Upper lobe of right lung (tissue), 1 donor: Measurements from ENCODE around the gene DKK3. TPM values are rescaled to one million over a fixed set of nuclear protein-coding genes. Genes with fewer than 3 reads are reported as not detected.

Experiments used
- ATAC-seq: fragments of 200-7000 bp; cut with Tn5 transposase; one replicate; pipeline ENCODE4 v1.9.1; 2020; ENCODE audit warnings: mild to moderate bottlenecking, moderate library complexity
- DNase-seq: peaks from one replicate; pipeline ENCODE4 v3.0.0-alpha.2; 2020
- H3K27ac ChIP-seq: fragments of 200-600 bp; one replicate; pipeline ENCODE4 v1.8.0; 2022
- H3K27me3 ChIP-seq: fragments of 200-600 bp; one replicate; pipeline ENCODE4 v1.8.0; 2022; ENCODE audit warnings: mild to moderate bottlenecking
- H3K36me3 ChIP-seq: fragments of 200-600 bp; one replicate; pipeline ENCODE4 v1.8.0; 2022
- H3K4me1 ChIP-seq: fragments of 200-600 bp; one replicate; pipeline ENCODE4 v1.8.0; 2022
- H3K4me3 ChIP-seq: fragments of 200-600 bp; one replicate; pipeline ENCODE4 v1.8.0; 2022; ENCODE audit warnings: mild to moderate bottlenecking
- H3K9me3 ChIP-seq: fragments of 200-600 bp; one replicate; pipeline ENCODE4 v1.8.0; 2022
- CTCF ChIP-seq: fragments of 200-600 bp; IDR thresholded peaks from one replicate; pipeline ENCODE4 v1.8.0; 2022; ENCODE audit warnings: antibody characterized with exemption
- intact Hi-C: fragments of 100-400 bp; cut with DNase I; formaldehyde crosslinking; loops from one replicate; pipeline ENCODE4 v1.11.0; 2022
- total RNA-seq: library from RNA; stranded (reverse); fragmentation: NEBNext Ultra II Directional; extraction: Animal tissue kit (Norgen Biotek cat#: 25700); gene quantifications from one replicate; pipeline ENCODE4 v1.2.1, GENCODE V29; 2021
- donor health status: DM: no; HTN: yes; CAD: no; lungs with severe emphysema.

DKK3 gene
- total RNA-seq, 1 donor from 2014 or later: 217 TPM

GRCh38 chr11:11946180-11946579 is 62.2 kb downstream of the DKK3 start:
- intact Hi-C loops: no loop called here
- DNase-seq (no peak), ATAC-seq (no peak)
- H3K4me3 ChIP-seq: no peak overlapping the region
- H3K9me3 ChIP-seq: no peaks in the 10 kb centered on the region
- H3K27ac ChIP-seq: no peak overlapping the region
- TF ChIP-seq CTCF: no peak
- peaks cover 75% of the 10 kb centered on the region for H3K36me3 ChIP-seq
- H3K27me3 ChIP-seq: no peaks in the 10 kb centered on the region
- H3K4me1 ChIP-seq: no peaks in the 10 kb centered on the region

DNA sequence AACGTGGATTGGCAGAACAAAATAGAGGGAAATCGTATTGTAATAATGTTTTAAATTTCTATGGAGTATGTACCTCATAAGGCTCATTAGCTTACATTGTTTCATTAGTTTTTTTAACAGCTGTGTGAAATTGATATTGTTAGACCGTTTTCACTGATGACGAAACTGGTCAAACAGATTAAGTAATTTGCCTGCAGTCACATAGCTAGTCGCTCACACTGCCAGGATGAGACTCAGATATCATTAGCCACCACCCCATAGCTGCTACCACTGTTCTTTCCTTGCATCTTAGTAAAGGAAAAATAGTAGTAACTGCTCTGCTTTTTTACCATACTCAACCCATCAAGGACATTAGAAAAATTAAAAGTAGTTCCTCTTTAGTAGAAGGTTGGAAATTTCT is 64.0 kb downstream of the DKK3 start:
- peaks cover 75% of the 10 kb centered on the region for H3K36me3 ChIP-seq

GRCh38 chr11:11942668-11943067 is 65.8 kb downstream of the DKK3 start:
- TF ChIP-seq CTCF: no peak
- Histone ChIP-seq H3K9me3 (no peaks in the 10 kb centered on the region), H3K4me3 (no peak overlapping the region), H3K36me3 (peaks cover 78% of the 10 kb centered on the region), H3K27me3 (no peaks in the 10 kb centered on the region), H3K4me1 (no peaks in the 10 kb centered on the region), H3K27ac (no peak overlapping the region)
- intact Hi-C loops: no loop called here
- no peak for DNase-seq
- no peak for ATAC-seq

More for the DNA sequence above, 64.0 kb downstream of the DKK3 start:
- no peak for DNase-seq
- H3K9me3 ChIP-seq: no peaks in the 10 kb centered on the region
- H3K27ac ChIP-seq: no peak overlapping the region
- H3K4me3 ChIP-seq: no peak overlapping the region
- H3K4me1 ChIP-seq: no peaks in the 10 kb centered on the region
- no peaks in the 10 kb centered on the region for H3K27me3 ChIP-seq
- no peak for ATAC-seq
- no peak for TF ChIP-seq CTCF
- intact Hi-C loops: no loop called here

GRCh38 chr11:11940551-11940950 is 67.9 kb downstream of the DKK3 start:
- ATAC-seq (no peak), DNase-seq (no peak)
- Histone ChIP-seq H3K4me1 (no peaks in the 10 kb centered on the region), H3K27me3 (no peaks in the 10 kb centered on the region), H3K9me3 (no peaks in the 10 kb centered on the region), H3K4me3 (no peak overlapping the region), H3K36me3 (peaks cover 86% of the 10 kb centered on the region), H3K27ac (no peak overlapping the region)
- TF ChIP-seq CTCF: no peak
- intact Hi-C loops: no loop called here

GRCh38 chr11:11937957-11938356 is 70.5 kb downstream of the DKK3 start:
- H3K27ac ChIP-seq: no peak overlapping the region
- H3K36me3 ChIP-seq: peaks cover 93% of the 10 kb centered on the region
- no peaks in the 10 kb centered on the region for H3K9me3 ChIP-seq
- H3K4me3 ChIP-seq: no peak overlapping the region
- H3K4me1 ChIP-seq: no peaks in the 10 kb centered on the region
- no peak for ATAC-seq
- no peak for DNase-seq
- no peak for TF ChIP-seq CTCF
- intact Hi-C loops: no loop called here
- no peaks in the 10 kb centered on the region for H3K27me3 ChIP-seq

GRCh38 chr11:11937433-11937832 is 71.0 kb downstream of the DKK3 start:
- intact Hi-C loops: no loop called here
- Histone ChIP-seq H3K4me1 (no peaks in the 10 kb centered on the region), H3K27me3 (no peaks in the 10 kb centered on the region), H3K27ac (no peak overlapping the region), H3K9me3 (no peaks in the 10 kb centered on the region), H3K4me3 (no peak overlapping the region), H3K36me3 (peaks cover 89% of the 10 kb centered on the region)
- DNase-seq: no peak
- TF ChIP-seq CTCF: no peak
- ATAC-seq: no peak
